MV-4-11 (cell line): Measurements from ENCODE around the gene STX5.
"Not testable (repeated sequence)": the region's sequence is repeated elsewhere in the genome, so short reads cannot be mapped to it uniquely, and the experiment has no call there.

Experiments used
- DNase-seq: peaks from one replicate; lab custom pipeline; 2025; lab: John Stamatoyannopoulos, UW

Gene STX5, protein sequence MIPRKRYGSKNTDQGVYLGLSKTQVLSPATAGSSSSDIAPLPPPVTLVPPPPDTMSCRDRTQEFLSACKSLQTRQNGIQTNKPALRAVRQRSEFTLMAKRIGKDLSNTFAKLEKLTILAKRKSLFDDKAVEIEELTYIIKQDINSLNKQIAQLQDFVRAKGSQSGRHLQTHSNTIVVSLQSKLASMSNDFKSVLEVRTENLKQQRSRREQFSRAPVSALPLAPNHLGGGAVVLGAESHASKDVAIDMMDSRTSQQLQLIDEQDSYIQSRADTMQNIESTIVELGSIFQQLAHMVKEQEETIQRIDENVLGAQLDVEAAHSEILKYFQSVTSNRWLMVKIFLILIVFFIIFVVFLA

DNA sequence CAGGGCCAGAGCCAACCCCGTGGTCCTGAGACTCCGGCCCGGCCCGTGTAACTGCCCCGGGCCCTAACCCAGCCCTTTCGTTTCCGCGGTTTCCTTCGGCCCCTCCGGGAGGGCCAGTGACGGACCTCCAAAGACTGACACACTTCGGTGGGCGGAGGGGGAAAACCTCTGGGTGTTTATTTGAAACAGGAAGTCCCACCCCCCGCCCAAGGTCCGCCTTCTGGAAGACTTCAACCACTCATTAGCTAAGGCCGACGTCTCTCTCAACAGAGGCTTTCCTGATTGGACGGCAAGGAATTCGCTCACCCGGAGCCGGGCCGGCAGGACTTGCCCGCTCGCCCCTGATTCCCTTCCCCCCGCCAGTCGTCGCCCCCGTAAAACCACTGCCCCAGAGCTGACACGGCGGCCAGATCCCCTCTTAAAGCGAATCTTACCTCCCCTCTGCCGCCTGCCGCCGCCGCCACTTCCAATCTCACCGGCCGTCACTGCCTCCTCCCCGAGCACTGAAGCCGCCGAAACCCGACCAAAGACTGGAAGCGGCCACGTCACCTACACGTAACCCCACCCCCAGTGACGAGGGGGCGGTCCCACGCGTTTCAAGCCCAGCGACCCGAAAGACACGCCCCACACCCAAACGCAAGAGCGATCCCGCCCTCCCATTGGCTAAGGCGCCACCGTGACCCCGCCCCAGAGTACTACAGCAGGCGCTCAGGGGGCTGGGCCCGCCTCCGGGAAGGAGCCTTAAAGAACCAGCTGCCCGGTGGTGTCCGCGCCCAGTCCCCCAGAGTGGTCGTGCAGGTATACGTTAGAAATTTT, at the start of gene STX5:
STX5 (minus strand) TSS at position 532 of the 816 bp plus-strand sequence. CDS start 808 bp downstream, outside the sequence.
- peak; percentile 96 for DNase-seq

DNA sequence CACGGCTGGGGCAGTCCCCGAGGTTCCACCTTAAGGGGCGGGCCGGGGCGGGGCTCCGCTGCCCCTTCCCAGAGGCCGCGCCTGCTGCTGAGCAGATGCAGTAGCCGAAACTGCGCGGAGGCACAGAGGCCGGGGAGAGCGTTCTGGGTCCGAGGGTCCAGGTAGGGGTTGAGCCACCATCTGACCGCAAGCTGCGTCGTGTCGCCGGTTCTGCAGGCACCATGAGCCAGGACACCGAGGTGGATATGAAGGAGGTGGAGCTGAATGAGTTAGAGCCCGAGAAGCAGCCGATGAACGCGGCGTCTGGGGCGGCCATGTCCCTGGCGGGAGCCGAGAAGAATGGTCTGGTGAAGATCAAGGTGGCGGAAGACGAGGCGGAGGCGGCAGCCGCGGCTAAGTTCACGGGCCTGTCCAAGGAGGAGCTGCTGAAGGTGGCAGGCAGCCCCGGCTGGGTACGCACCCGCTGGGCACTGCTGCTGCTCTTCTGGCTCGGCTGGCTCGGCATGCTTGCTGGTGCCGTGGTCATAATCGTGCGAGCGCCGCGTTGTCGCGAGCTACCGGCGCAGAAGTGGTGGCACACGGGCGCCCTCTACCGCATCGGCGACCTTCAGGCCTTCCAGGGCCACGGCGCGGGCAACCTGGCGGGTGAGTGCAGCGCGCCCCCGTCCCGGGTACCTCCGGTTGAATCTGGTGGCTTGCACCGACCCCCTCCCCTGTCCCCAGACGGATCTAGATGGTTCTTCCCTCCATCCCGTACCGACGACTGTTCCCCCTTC, 49.1 kb upstream of the STX5 start, which contains the start of gene SLC3A2:
SLC3A2 (plus strand) TSS at position 94 of the 776 bp plus-strand sequence; CDS start at position 222, 128 bp downstream.
- DNase-seq = peak; percentile 85

GRCh38 chr11:62880231-62880802, 48.5 kb upstream of the STX5 start:
- peak; percentile 55 for DNase-seq

DNA sequence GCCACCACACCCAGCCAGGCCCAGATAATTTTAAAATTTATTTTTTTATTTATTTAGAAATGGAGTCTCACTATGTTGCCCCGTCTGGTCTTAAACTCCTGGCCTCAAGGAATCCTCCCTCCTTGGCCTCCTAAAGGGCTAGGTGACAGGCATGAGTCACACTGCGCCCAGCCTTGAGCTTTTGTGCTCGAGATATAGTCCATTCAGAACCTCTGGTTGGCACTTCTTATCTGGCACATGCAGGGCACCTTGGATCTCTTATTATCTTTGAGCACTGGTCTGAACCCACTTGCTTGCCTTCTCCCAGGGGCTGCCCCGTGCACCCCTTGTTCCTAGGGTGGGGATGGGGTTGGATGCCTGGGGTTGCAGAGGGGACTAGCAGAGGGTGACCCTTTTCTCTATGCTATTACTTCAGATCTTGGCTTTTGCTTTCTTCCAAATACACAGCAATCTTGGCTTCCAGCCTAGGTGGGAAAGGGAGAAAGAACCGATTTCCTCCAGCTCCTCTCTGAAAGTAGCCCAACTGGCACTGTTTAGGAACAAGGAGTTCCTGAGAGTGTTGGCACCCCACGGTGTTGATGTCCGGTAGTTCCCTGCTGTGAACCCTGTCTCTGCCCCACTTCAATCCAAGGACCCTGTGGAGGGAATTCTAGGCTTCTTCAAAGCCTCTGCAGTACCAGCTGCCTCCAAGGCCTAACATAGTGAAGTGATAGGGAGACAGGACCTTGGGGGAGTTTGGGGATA, 47.6 kb upstream of the STX5 start:
- no peak for DNase-seq

DNA sequence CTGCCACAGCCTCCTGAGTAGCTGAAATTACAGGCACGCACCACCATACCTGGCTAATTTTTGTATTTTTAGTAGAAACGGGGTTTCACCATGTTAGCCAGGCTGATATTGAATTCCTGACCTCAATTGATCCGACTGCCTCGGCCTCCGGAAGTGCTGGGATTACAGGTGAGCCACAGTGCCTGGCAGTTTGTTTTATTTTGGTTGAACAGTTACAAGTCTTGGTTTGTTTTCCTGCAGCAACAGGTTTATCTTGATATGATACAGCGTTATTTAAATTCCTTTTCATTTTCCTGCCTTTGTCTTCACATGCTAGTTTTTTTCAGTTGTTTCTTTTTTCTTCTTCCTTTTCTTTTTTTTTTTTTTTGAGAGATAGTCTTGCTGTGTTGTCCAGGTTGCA, 44.9 kb upstream of the STX5 start:
- DNase-seq = no peak

GRCh38 chr11:62875698-62876478, 44.0 kb upstream of the STX5 start:
- no peak for DNase-seq

DNA sequence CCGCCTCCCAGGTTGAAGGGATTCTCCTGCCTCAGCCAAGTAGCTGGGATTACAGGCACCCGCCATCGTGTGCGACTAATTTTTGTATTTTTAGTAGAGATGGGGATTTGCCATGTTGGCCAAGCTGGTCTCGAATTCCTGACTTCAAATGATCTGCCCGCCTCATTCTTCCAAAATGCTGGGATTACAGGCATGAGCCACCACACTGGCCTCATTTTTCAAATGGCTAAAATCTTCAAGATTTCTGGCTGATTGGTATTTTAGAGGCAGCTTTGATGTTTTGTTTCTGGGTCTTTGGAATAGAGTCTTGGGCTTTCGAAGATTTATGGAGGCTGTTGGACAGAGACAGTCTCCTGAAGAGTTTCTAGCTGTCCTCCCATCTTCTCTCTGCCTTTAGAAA, 43.0 kb upstream of the STX5 start:
- DNase-seq = no peak

DNA sequence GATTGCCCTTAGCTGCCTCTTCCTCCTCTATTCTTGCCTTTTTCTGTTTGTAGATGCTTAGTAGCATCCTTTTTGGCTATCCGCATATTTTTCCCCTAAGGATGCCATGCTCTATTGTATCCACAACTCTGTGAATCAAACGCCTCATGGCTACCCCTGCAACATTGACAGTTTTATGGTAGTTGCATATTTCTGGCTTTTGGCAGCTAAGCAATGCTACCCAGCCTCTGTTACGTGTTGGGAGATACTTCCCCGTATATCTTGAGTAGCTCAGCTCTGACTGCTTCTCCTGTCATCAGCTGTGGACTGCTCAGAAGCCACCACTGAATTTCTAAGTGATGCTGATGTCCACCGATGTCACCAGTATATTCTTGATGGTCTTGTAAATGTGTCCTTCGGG, 33.8 kb upstream of the STX5 start:
- peak; percentile 12 for DNase-seq

- no peak for DNase-seq
Observed at GRCh38 chr11:62863687-62864335, 32.0 kb upstream of the STX5 start.

DNA sequence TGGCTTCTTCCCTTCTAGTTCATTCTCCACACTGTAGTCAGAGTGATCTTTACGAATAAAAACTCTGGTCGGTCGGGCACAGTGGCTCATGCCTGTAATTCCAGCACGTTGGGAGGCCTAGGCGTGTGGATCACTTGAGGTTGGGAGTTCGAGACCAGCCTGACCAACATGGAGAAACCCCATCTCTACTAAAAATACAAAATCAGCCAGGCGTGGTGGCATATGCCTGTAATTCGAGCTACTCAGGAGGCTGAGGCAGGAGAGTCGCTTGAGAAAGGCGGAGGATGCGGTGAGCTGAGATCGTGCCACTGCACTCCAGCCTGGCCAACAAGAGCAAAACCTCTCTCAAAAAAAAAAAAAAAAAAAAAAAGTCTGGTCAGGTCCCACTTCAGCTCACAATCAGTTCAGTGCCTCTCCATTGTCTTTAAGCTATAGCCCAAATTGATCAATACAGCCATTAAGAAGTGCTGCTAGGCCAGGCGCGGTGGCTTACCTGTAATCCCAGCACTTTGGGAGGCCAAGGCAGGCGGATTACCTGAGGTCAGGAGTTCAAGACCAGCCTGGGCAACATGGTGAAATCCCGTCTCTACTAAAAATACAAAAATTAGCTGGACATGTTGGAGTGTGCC, 29.8 kb upstream of the STX5 start:
- DNase-seq = not testable (repeated sequence)

DNA sequence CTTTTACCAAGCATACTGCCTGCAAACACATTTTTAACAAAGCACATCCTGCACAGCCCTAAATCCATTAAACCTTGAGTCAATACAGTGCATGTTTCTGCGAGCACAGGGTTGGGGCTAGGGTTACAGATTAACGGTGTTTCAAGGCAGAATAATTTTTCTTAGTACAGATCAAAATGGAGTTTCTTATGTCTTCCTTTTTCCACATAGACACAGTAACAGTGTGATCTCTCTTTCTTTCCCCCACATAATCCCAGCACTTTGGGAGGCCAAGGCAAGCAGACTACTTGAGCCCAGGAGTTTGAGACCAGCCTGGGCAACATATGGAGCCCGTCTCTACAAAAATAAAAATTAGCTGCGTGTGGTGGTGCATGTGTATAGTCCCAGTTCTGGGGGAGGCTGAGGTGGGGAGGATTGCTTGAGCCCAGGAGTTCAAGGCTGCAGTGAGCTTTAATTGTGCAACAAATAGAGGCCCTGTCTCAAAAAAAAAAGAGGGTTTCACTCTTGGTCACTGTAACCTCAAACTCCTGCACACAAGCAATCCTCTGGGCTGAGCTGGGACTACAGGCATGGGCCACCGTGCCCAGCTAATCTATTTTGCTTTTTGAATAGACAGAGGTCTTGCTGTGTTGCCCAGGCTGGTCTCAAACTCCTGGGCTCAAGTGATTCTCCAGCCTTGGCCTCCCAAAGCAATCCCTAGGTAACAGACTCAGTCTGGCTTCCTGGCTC, 29.1 kb upstream of the STX5 start:
- peak; percentile 86 for DNase-seq

DNA sequence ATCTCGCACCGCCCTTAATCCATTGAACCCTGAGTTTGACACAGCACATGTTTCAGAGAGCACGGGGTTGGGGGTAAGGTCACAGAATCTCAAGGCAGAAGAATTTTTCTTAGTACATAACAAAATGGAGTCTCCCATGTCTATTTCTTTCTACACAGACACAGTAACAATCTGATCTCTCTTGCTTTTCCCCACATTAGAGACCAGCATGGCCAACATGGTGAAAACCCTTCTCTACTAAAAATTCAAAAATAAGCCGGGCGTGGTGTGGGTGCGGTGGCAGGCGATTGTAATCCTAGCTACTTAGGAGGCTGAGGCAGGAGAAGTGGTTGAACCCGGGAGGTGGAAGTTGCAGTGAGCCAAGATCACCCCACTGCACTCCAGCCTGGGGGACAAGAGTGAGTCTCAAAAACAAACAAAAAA, 27.4 kb upstream of the STX5 start:
- peak; percentile 5 for DNase-seq

GRCh38 chr11:62858201-62858600, 26.4 kb upstream of the STX5 start:
- DNase-seq = no peak

- peak; percentile 15 for DNase-seq
Observed at GRCh38 chr11:62857541-62857982, 25.7 kb upstream of the STX5 start.

DNA sequence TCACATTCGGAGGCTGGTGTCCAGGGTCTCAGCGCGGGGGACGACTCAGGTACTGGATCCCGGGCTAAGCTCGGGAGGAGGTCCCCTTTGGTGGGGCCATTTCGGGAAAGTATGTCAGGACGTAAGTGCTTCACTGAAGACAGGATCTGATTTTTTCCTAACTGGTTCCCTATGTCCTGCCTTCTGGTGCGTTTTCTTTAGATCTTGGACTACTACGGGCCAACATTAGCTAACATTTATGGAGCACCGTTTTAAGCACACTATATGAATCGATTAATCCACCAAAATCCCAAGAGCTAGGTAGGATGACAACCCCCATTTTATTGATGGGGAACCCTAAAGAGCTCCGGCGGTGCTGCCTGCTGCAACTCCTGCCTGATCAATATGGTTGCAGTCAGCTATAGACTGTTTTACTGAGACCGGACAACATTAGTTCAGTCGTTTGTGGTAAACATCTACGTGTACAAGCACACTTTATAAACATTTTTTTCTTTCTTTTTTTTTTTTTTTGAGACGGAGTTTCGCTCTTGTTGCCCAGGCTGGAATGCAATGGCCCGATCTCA, 24.6 kb upstream of the STX5 start:
- peak; percentile 41 for DNase-seq

DNA sequence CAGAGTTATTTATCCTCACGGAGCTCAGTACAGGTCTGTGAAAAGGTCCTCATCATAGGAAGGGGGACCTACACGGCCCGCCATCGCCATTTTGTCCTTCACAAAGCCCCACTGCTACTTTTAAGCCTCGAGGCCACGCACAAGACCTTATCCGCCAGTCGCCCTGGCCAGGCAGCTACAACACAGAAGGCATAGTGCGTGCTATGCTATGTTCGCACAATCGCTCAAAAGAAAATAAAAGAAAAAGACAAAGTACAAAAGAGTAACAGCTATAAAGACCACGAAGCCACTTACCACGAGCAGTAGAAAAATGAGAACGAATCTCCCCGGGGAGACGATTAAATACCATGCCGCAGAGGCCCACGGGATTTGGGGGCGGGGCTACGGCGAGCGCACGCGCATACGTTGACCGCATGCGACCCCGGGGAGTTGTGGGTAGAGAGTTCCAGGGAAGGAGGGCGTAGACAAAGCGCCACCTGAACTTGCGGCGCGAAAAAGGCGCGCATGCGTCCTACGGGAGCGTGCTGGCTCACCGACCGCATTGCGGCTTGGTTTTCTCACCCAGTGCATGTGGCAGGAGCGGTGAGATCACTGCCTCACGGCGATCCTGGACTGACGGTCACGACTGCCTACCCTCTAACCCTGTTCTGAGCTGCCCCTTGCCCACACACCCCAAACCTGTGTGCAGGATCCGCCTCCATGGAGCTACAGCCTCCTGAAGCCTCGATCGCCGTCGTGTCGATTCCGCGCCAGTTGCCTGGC, 23.9 kb upstream of the STX5 start:
- peak; percentile 98 for DNase-seq

- DNase-seq = no peak
Observed at GRCh38 chr11:62854825-62855570, 23.1 kb upstream of the STX5 start.
